Activated CD8-positive, alpha-beta memory T cell treated with anti-CD3 and anti-CD28 coated beads, Interleukin-2, amount 10 ng/mL, durations not matched to agents 7 days and 5 days (primary cell): Measurements from ENCODE around the gene HOXD3. TPM values are rescaled to one million over a fixed set of nuclear protein-coding genes. Genes with fewer than 3 reads are reported as not detected.

ENCODE experiments used
- ATAC-seq: fragments of 150-1000 bp; cut with Tn5 transposase; one replicate; pipeline ENCODE4 v1.10.0; 2021; ENCODE audit warnings: moderate library complexity
- CTCF ChIA-PET: fragments of 350-600 bp; sonication (Branson Sonifier 250); formaldehyde crosslinking; loops from one replicate; lab custom pipeline; 2021; ENCODE audit warnings: antibody characterized with exemption; lab: Charles Lee
- DNase-seq: peaks from one replicate; pipeline ENCODE4 v3.0.0-alpha.2; 2020
- H3K27ac Mint-ChIP-seq: one replicate; pipeline ENCODE4 v1.8.0; 2021; ENCODE audit warnings: mild to moderate bottlenecking, mixed read lengths
- H3K27me3 Mint-ChIP-seq: one replicate; pipeline ENCODE4 v1.8.0; 2021; ENCODE audit warnings: mixed read lengths
- H3K36me3 Mint-ChIP-seq: one replicate; pipeline ENCODE4 v1.8.0; 2021; ENCODE audit warnings: mild to moderate bottlenecking, mixed read lengths
- H3K4me1 Mint-ChIP-seq: one replicate; pipeline ENCODE4 v1.8.0; 2021; ENCODE audit warnings: mixed read lengths
- H3K4me3 Mint-ChIP-seq: one replicate; pipeline ENCODE4 v1.8.0; 2021; ENCODE audit warnings: mild to moderate bottlenecking, moderate library complexity, mixed read lengths
- H3K9me3 Mint-ChIP-seq: one replicate; pipeline ENCODE4 v1.8.0; 2022; ENCODE audit warnings: low read depth, mixed read lengths
- total RNA-seq, 2 experiments: library from RNA; stranded (reverse); gene quantifications; one replicate each; pipeline ENCODE4 v1.2.3, GENCODE V29; 2021

The HOXD3 gene
- total RNA-seq, 2 experiments from 2014 or later, result not detected

GRCh38 chr2:176140513-176141317 lies 16.4 kb upstream of the HOXD3 start:
- H3K36me3 Mint-ChIP-seq, result peaks cover 2% of the 10 kb centered on the region
- H3K9me3 Mint-ChIP-seq, result no peaks in the 10 kb centered on the region
- peaks cover 86% of the 10 kb centered on the region for H3K27me3 Mint-ChIP-seq
- DNase-seq (peak; percentile 80), ATAC-seq (peak; percentile 94)
- CTCF ChIA-PET, result interaction anchor here (0.7 to 3.9 kb wide), 35 partner anchors 9 to 1020 kb away, joined by 3 to 50 read pairs (median 4); partner anchors contain the start of gene HOXD4
- peak overlapping the region; percentile 26 for H3K4me3 Mint-ChIP-seq
- peaks cover 13% of the 10 kb centered on the region for H3K4me1 Mint-ChIP-seq
- no peak overlapping the region for H3K27ac Mint-ChIP-seq

DNA sequence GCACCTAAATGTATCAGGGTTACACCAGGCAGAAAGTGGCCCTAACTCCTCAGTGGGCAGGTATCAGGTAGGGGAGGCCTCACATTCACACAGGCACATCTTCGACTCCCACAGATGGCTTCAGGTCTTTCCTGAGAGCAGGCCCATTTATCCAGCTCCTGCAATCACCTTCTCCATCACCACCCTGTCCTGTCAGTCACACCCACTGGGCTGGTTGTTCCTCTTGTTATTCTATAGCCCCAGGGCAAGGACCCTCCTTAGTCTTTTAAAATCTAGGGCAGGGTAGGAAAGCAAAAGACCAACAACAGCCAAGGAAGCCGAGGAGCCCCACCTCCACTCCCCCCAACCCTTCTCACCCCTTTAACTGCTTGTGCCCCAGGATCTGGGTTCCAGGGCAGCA lies 14.8 kb upstream of the HOXD3 start:
- Mint-ChIP-seq H3K4me3 (no peak overlapping the region), H3K4me1 (peaks cover 10% of the 10 kb centered on the region), H3K36me3 (peaks cover 2% of the 10 kb centered on the region), H3K9me3 (no peaks in the 10 kb centered on the region), H3K27me3 (peaks cover 88% of the 10 kb centered on the region), H3K27ac (no peak overlapping the region)
- CTCF ChIA-PET, result interaction anchor here (2.5 to 2.7 kb wide), 2 partner anchors 313 to 412 kb away, joined by 10 read pairs; no protein-coding TSS in a partner anchor
- DNase-seq (no peak), ATAC-seq (no peak)

GRCh38 chr2:176145085-176145969 lies 11.8 kb upstream of the HOXD3 start:
- ATAC-seq, result no peak
- no peaks in the 10 kb centered on the region for H3K9me3 Mint-ChIP-seq
- no peaks in the 10 kb centered on the region for H3K36me3 Mint-ChIP-seq
- H3K27me3 Mint-ChIP-seq, result peaks cover 90% of the 10 kb centered on the region
- no peak overlapping the region for H3K27ac Mint-ChIP-seq
- H3K4me1 Mint-ChIP-seq, result no peaks in the 10 kb centered on the region
- H3K4me3 Mint-ChIP-seq, result no peak overlapping the region
- CTCF ChIA-PET, result interaction anchor here (1.0 to 1.8 kb wide), 5 partner anchors 9 to 492 kb away, joined by 3 to 4 read pairs (median 4); no protein-coding TSS in a partner anchor
- no peak for DNase-seq

- Mint-ChIP-seq H3K4me3 (no peak overlapping the region), H3K27ac (no peak overlapping the region), H3K9me3 (no peaks in the 10 kb centered on the region), H3K27me3 (peaks cover 93% of the 10 kb centered on the region), H3K36me3 (no peaks in the 10 kb centered on the region), H3K4me1 (no peaks in the 10 kb centered on the region)
- no peak for ATAC-seq
- DNase-seq, result no peak
- CTCF ChIA-PET, result interaction anchor here (1.0 to 1.7 kb wide), 3 partner anchors 14 to 408 kb away, joined by 3 to 4 read pairs (median 3); no protein-coding TSS in a partner anchor
These were observed 11.0 kb upstream of the HOXD3 start for GRCh38 chr2:176146101-176146500.

DNA sequence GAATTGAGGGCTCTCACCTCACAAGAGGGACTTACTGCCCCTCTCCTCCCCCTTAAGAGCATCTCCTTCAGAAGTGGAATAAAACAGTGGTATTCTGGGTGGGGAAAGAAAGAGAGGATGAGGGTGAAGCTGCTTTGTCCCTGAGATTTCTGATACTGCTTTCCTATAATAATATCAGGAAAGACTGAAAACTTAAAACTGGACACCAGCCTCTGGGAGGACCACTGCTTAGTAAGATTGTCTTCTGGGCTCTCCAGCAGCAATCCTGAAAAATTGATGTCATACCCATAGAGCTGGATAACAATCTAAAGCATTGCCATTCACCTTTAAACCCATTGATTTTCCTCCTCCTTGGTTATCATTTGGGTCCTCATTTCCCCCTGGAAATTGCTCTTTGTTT lies 10.5 kb upstream of the HOXD3 start:
- CTCF ChIA-PET, result interaction anchor here (1.0 to 1.7 kb wide), 2 partner anchors 15 to 408 kb away, joined by 3 to 4 read pairs; no protein-coding TSS in a partner anchor
- H3K4me1 Mint-ChIP-seq, result no peaks in the 10 kb centered on the region
- no peaks in the 10 kb centered on the region for H3K9me3 Mint-ChIP-seq
- ATAC-seq (no peak), DNase-seq (no peak)
- no peaks in the 10 kb centered on the region for H3K36me3 Mint-ChIP-seq
- no peak overlapping the region for H3K27ac Mint-ChIP-seq
- H3K27me3 Mint-ChIP-seq, result peaks cover 93% of the 10 kb centered on the region
- no peak overlapping the region for H3K4me3 Mint-ChIP-seq

- H3K27me3 Mint-ChIP-seq, result peaks cover 90% of the 10 kb centered on the region
- ATAC-seq (no peak), DNase-seq (no peak)
- no peaks in the 10 kb centered on the region for H3K9me3 Mint-ChIP-seq
- no peaks in the 10 kb centered on the region for H3K4me1 Mint-ChIP-seq
- no peak overlapping the region for H3K27ac Mint-ChIP-seq
- CTCF ChIA-PET, result interaction anchor here (1.2 kb wide), 1 partner anchor 19 kb away, joined by 3 read pairs; no protein-coding TSS in a partner anchor
- no peaks in the 10 kb centered on the region for H3K36me3 Mint-ChIP-seq
- no peak overlapping the region for H3K4me3 Mint-ChIP-seq
These were observed 9.8 kb upstream of the HOXD3 start for GRCh38 chr2:176147210-176147799.

- DNase-seq (no peak), ATAC-seq (no peak)
- no peak overlapping the region for H3K27ac Mint-ChIP-seq
- no peaks in the 10 kb centered on the region for H3K4me1 Mint-ChIP-seq
- no peaks in the 10 kb centered on the region for H3K9me3 Mint-ChIP-seq
- H3K4me3 Mint-ChIP-seq, result no peak overlapping the region
- peaks cover 92% of the 10 kb centered on the region for H3K27me3 Mint-ChIP-seq
- CTCF ChIA-PET, result interaction anchor here (1.2 kb wide), 1 partner anchor 18 kb away, joined by 3 read pairs; no protein-coding TSS in a partner anchor
- H3K36me3 Mint-ChIP-seq, result no peaks in the 10 kb centered on the region
These were observed 9.2 kb upstream of the HOXD3 start for GRCh38 chr2:176147800-176148496.

GRCh38 chr2:176148751-176149421 lies 8.2 kb upstream of the HOXD3 start:
- CTCF ChIA-PET, result no interaction called here
- no peak for ATAC-seq

DNA sequence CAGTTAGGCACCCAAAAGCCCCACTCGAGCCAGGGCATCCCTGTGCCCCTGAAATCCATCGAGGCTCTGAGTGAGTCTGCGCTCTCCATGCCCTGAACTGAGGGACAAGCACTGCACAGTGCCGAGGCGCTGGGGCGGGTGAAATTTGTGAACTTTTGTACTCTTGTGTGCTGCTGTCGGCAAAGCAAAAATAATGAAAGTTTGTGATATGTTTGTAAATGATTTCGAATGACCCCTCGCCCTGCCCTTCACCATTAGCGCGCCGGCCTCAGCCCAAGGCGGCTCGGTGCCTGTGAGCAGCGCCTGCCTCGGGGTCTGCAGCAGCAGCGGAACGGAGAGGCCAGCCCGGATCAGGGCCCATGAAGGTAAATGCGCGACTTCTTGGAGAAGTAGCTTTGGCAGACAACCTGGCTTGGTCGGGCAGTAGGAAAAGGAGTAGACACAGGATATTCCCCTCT lies 7.6 kb upstream of the HOXD3 start:
- DNase-seq (no peak), ATAC-seq (no peak)
- H3K4me1 Mint-ChIP-seq, result no peaks in the 10 kb centered on the region
- no peak overlapping the region for H3K4me3 Mint-ChIP-seq
- H3K36me3 Mint-ChIP-seq, result no peaks in the 10 kb centered on the region
- no peaks in the 10 kb centered on the region for H3K9me3 Mint-ChIP-seq
- H3K27me3 Mint-ChIP-seq, result peaks cover 95% of the 10 kb centered on the region
- H3K27ac Mint-ChIP-seq, result no peak overlapping the region
- CTCF ChIA-PET, result interaction anchor here (1.9 kb wide), 1 partner anchor 22 kb away, joined by 4 read pairs; no protein-coding TSS in a partner anchor

More at GRCh38 chr2:176148751-176149421, 8.2 kb upstream of the HOXD3 start:
- Mint-ChIP-seq H3K4me1 (no peaks in the 10 kb centered on the region), H3K4me3 (no peak overlapping the region), H3K36me3 (no peaks in the 10 kb centered on the region), H3K27me3 (peaks cover 93% of the 10 kb centered on the region), H3K27ac (no peak overlapping the region), H3K9me3 (no peaks in the 10 kb centered on the region)
- no peak for DNase-seq

GRCh38 chr2:176149939-176150583 lies 7.0 kb upstream of the HOXD3 start:
- no peak for ATAC-seq
- Mint-ChIP-seq H3K4me3 (no peak overlapping the region), H3K27ac (no peak overlapping the region), H3K9me3 (no peaks in the 10 kb centered on the region), H3K27me3 (peaks cover 95% of the 10 kb centered on the region), H3K4me1 (no peaks in the 10 kb centered on the region), H3K36me3 (no peaks in the 10 kb centered on the region)
- CTCF ChIA-PET, result interaction anchor here (1.9 kb wide), 2 partner anchors 9 to 23 kb away, joined by 4 to 15 read pairs; no protein-coding TSS in a partner anchor
- DNase-seq, result no peak

- Mint-ChIP-seq H3K27me3 (peaks cover 95% of the 10 kb centered on the region), H3K36me3 (no peaks in the 10 kb centered on the region), H3K27ac (no peak overlapping the region), H3K9me3 (no peaks in the 10 kb centered on the region), H3K4me1 (no peaks in the 10 kb centered on the region), H3K4me3 (no peak overlapping the region)
- ATAC-seq (no peak), DNase-seq (no peak)
- CTCF ChIA-PET, result interaction anchor here (1.9 kb wide), 2 partner anchors 10 to 24 kb away, joined by 4 to 15 read pairs; no protein-coding TSS in a partner anchor
These were observed 6.3 kb upstream of the HOXD3 start for GRCh38 chr2:176150584-176151441.
